Mucosa of descending colon (tissue), 3 donors: Measurements from ENCODE around the gene PROZ. TPM values are rescaled to one million over a fixed set of nuclear protein-coding genes. Genes with fewer than 3 reads are reported as not detected.

Experiments
- ATAC-seq: fragments of 200-7000 bp; cut with Tn5 transposase; one replicate; pipeline ENCODE4 v1.9.1; 2020; ENCODE audit warnings: mild to moderate bottlenecking, moderate library complexity
- DNase-seq, 3 donors: peaks; one replicate each; pipeline ENCODE4 v3.0.0-alpha.2; 2020
- H3K36me3 ChIP-seq: fragments of 200-600 bp; one replicate; pipeline ENCODE4 v1.8.0; 2021; ENCODE audit warnings: low read depth, mild to moderate bottlenecking
- H3K4me1 ChIP-seq: fragments of 200-600 bp; one replicate; pipeline ENCODE4 v1.8.0; 2021; ENCODE audit warnings: low read depth, mild to moderate bottlenecking
- H3K4me3 ChIP-seq: fragments of 200-600 bp; one replicate; pipeline ENCODE4 v1.8.0; 2021; ENCODE audit warnings: mild to moderate bottlenecking
- H3K9me3 ChIP-seq: fragments of 200-600 bp; one replicate; pipeline ENCODE4 v1.8.0; 2021; ENCODE audit warnings: mild to moderate bottlenecking
- CTCF ChIP-seq: fragments of 200-600 bp; IDR thresholded peaks from one replicate; pipeline ENCODE4 v1.8.0; 2022; ENCODE audit warnings: antibody characterized with exemption, mild to moderate bottlenecking
- intact Hi-C, 2 donors: fragments of 100-400 bp; cut with DNase I in 1 of 2; cut with micrococcal nuclease in 1 of 2; formaldehyde crosslinking; loops; one replicate each; pipeline versions ENCODE4 v1.11.0 to v1.11.1; 2022; cut with DNase I, micrococcal nuclease
- total RNA-seq, 3 donors: library from RNA; stranded (reverse); fragmentation: NEBNext Ultra II Directional in 2 of 3; extraction: Animal tissue kit (Norgen Biotek cat#: 25700) in 2 of 3; gene quantifications; one replicate each; pipeline versions ENCODE4 v1.2.1 to v1.2.4, GENCODE V29; 2021 to 2023
- donor health status: DM: no; HTN: no; CAD: no; lungs with moderate emphysema.
- donor health status: DM: no; HTN: no; CAD: no.
- donor health status: DM: no; HTN: yes; CAD: no.

The PROZ gene
- total RNA-seq, 3 donors from 2014 or later, result not detected

- no peak for DNase-seq
These were observed 45.3 kb downstream of the PROZ start for GRCh38 chr13:113203507-113204377.

DNA sequence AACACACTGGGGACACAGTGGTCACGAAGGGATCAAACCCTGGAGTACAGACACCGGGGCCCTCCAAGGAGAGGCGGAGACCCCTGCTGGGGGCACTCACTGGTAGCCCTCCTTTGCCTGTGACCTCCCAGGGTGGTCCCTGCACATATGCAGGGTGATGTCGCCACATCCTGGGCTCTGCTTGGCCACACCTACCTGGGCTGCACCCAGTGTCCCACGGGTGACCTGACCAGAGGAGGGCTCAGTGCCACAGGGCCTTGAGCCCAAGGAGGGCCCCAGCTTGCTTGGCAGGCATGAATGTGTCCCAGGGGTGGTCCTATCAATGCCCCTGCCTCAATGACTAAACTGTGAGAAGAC is 45.9 kb downstream of the PROZ start:
- no peak for TF ChIP-seq CTCF
- intact Hi-C loops, result no loop called here
- DNase-seq (no peak), ATAC-seq (no peak)
- H3K4me3 ChIP-seq, result no peak overlapping the region
- H3K4me1 ChIP-seq, result peaks cover 11% of the 10 kb centered on the region
- H3K36me3 ChIP-seq, result no peaks in the 10 kb centered on the region
- no peaks in the 10 kb centered on the region for H3K9me3 ChIP-seq

More at GRCh38 chr13:113203507-113204377, 45.3 kb downstream of the PROZ start:
- intact Hi-C loops, result no loop called here
- no peak for ATAC-seq
- peaks cover 11% of the 10 kb centered on the region for H3K4me1 ChIP-seq
- H3K9me3 ChIP-seq, result no peaks in the 10 kb centered on the region
- H3K4me3 ChIP-seq, result no peak overlapping the region
- no peak for TF ChIP-seq CTCF
- no peaks in the 10 kb centered on the region for H3K36me3 ChIP-seq

GRCh38 chr13:113205428-113205931 is 47.0 kb downstream of the PROZ start:
- DNase-seq (no peak), ATAC-seq (no peak)
- intact Hi-C loops, result no loop called here
- TF ChIP-seq CTCF, result no peak
- H3K36me3 ChIP-seq, result no peaks in the 10 kb centered on the region
- H3K4me3 ChIP-seq, result no peak overlapping the region
- H3K4me1 ChIP-seq, result peaks cover 11% of the 10 kb centered on the region
- no peaks in the 10 kb centered on the region for H3K9me3 ChIP-seq

DNA sequence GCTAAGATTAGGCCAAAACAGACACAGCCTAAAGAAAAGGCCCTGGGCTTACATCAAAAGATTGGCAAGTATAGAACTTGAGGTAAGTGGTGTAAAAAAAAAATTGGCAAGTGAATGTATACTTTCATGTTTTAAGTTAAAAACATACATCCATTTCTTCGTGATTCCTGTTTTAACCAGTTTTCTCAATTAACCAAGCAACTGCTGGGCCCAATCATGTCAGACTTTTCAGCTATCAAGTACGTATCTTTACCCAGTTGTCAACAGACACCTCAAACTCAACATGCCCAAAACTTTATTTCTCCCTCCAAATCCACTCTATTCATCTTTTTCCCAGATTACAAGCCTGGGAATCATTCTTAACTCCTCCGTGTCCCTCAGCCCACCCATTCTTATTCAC is 49.0 kb downstream of the PROZ start:
- intact Hi-C loops, result no loop called here
- H3K9me3 ChIP-seq, result no peaks in the 10 kb centered on the region
- TF ChIP-seq CTCF, result no peak
- no peaks in the 10 kb centered on the region for H3K36me3 ChIP-seq
- no peak overlapping the region for H3K4me3 ChIP-seq
- ATAC-seq, result no peak
- no peak for DNase-seq
- peaks cover 20% of the 10 kb centered on the region for H3K4me1 ChIP-seq

DNA sequence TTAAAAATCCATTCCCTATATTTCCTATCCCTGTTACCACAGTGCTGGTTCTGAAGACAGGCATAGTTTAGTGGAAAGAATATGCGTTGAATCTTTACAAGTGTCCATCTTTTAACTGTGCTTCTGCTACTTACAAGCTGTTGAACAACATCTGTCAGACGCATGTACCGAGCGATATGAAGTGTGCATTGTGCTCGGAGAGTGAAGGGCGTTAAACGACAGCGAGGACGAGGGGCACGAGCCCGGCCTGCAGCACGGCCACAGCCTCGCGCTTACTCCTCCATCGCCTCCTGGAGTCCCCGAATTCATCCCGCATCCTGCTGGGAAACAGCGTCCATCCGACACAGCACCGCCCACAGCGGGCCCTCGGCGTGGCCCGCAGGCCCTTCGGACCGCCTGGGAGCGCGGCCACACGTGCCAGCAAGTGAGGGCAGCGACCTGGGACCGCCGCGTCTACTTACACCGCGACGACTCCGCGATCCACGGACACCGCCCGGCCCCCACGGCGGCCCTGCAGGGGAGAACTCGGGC is 49.5 kb downstream of the PROZ start:
- Histone ChIP-seq H3K36me3 (no peaks in the 10 kb centered on the region), H3K4me1 (peaks cover 20% of the 10 kb centered on the region), H3K4me3 (peak overlapping the region; percentile 93), H3K9me3 (no peaks in the 10 kb centered on the region)
- intact Hi-C loops, result no loop called here
- peak; percentile 38 to 72 (median 65) for DNase-seq
- peak; percentile 43 for ATAC-seq
- TF ChIP-seq CTCF, result no peak
